ENCODE measurements around the gene RPSA. TPM values are rescaled to one million over a fixed set of nuclear protein-coding genes. Genes with fewer than 3 reads are reported as not detected.
"Not testable (repeated sequence)": the region's sequence is repeated elsewhere in the genome, so short reads cannot be mapped to it uniquely, and the experiment has no call there.

Gene RPSA
- total RNA-seq, 1 experiment from 2014 or later: 1,777 TPM

DNA sequence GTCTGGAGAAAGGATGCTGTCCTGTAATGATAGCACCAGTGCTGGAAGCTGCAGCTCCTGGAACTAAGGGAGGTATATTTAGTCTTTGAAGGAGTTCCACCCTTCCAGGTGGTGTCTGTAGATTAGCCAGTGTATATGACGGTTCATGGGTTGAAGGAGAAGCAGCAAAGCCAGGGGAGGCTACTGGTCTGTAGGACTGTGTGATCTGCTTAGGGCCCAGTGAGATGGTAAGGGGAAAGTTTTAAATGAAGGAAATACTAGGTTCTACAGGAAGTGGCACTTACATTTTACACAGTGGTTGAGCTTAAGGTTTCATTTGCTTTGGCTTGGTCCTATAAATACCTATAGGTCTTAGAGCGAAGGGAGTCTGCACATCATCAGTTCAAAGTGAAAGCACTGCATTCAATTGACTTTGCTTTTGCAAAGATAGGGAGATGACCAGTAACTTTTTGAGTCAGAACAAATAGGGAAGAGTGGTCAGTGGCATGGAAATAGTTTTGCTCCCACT is 17.7 kb upstream of the RPSA start:
- DNase-seq (ENCODE audit: low read depth): no peak

DNA sequence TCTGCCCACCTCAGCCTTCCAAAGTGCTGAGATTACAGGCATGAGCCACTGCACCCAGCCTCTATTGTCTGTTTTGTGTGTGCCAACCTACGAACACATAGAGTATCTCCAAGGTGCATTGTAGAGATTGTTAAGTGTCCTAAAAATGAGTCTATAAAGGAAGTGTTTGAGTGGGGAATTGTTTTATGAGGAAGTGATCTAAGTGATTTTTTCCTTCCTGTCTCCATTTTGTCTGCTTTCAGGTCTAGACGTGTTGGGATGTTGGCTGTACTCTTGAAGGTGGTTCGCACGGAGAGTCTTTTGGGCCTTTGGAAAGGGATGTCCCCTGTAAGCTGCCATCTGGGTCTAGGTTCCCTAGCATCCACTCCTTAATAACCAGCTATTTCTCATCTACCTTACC is 16.3 kb upstream of the RPSA start:
- no peak for DNase-seq (ENCODE audit: low read depth)

DNA sequence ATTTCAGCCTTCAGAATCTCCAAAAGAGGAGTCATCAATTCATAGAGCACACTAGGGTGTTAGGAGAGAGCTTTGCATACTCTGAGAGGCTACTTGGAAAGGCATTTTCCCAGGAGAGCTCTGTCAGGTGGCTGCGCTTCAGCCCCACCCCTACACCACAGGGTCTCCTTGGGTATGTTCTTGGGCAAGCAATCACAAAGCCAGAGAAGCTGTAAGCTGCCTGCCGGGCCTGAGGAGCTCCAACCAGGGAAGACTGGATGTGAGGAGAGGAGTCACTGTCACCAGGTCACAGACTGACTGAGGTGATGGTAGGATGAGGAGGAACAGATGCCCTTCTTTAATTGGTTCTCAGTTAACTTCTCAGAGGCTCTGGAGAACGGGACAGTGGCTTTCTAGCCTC is 9.8 kb upstream of the RPSA start:
- DNase-seq (ENCODE audit: low read depth): no peak

DNA sequence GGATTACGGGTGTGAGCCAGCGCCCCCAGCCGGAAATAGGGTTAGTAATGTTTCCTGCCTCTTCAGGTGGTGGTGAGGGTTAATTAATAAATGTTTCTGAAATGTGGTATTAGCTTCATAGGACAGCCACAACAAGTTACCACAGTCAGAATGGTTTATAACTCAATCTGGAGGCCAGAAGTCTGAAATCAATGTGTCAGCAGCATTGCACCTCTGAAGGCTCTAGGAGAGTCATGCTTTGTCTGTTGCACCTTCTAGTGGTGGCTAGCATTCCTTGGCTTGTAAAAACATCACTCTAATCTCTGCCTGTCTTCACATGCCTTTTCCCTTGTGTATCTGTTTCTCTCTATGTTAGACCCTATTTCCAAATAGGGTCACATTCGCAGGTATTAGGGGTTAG is 7.8 kb upstream of the RPSA start:
- DNase-seq (ENCODE audit: low read depth): no peak

DNA sequence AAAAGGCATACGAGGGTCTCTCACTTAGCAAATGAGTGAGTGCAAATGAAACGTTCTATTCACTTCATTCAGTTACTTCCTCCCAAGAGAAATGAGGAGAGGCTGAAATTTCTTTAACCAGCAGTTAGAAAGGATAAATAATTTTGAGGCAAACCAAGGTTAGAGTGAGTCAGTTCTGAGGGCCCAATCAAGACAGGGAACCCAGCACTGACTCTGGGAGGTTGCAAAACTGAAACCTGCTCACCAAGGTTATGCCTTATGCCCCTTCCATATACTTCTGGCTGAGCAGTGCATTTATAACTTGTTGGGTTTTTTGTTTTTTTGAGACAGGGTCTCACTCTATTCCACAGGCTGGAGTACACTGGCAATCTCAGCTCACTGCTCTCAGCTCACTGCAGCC is 4.5 kb upstream of the RPSA start:
- no peak for DNase-seq (ENCODE audit: low read depth)

DNA sequence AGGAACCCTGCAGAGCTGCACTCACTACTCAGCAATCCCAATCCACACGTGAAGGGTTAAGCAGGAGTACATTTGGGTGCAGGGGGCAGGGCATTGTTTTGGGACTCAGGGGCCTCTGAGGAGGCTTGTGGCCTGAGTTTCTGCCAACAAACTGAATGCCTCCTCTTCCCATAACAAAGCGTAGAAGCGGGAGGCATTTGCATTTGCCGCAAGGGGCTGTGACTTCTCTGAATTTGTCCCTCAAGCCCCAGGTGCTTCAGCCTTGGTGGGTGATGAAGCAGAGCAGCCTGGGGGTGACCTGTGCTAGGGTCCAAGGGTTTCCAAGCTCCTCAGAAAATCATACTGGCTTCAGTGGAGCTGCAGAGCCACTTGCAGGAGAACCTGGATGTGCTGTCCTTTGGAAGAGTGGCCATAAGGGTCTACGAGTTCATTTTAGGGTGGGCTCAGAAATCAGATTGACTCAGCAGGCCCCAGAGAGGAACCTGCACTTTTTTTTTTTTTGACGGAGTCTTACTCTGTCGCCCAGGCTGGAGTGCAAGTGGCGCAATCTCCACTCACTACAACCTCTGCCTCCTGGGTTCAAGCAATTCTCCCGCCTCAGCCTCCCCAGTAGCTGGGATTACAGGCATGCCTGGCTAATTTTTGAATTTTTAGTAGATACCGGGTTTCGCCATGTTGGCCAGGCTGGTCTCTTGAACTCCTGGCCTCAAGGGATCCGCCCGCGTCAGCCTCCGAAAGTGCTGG is 1.4 kb upstream of the RPSA start:
- no peak for DNase-seq (ENCODE audit: low read depth)

DNA sequence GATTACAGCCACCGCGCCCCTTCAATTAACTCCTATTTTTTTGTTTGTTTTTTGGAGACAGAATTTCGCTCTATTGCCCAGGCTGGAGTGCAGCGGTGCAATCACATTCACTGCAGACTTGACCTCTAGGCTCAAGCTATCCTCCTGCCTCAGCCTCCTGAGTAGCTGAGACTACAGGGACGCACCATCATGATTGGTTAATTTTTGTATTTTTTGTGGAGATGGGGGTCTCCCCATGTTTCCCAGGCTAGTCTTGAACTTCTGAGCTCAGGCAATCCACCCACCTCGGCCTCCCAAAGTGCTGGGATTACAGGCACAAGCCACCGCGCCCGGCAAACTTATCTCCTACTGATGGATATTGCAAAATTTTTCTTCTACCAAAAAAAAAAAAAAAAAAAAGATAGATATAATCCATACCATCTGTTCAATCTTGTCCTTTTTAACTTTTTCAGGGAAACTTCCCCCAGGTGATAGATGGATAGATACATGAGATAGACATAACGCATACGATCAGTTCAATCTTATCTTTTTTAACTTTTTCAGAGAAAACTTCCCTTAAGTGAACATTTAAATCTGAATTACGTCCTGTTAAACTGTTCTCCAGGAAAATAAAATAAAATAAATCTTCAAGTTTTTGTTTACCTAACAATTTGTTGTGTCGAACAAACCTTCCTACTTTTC is 693 bp upstream of the RPSA start:
- DNase-seq (ENCODE audit: low read depth): no peak

DNA sequence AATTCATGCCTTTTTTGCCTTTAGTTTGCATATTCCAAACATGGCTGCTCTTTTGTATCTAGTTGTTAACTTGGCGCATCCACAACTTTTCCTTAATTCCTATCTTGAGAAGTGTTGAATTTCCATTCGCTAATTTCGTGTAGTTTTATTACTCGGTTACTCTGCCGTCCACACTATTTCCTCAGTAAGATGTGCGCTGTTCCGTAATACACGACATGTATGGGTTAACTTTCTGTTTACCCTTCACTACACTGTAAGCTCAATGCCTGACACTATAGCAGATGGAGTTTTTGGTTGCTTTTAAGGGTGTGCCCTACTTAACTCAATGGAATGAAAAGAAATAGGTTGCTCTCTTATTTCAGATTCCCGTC is 724 bp downstream of the RPSA start:
- DNase-seq (ENCODE audit: low read depth): no peak

DNA sequence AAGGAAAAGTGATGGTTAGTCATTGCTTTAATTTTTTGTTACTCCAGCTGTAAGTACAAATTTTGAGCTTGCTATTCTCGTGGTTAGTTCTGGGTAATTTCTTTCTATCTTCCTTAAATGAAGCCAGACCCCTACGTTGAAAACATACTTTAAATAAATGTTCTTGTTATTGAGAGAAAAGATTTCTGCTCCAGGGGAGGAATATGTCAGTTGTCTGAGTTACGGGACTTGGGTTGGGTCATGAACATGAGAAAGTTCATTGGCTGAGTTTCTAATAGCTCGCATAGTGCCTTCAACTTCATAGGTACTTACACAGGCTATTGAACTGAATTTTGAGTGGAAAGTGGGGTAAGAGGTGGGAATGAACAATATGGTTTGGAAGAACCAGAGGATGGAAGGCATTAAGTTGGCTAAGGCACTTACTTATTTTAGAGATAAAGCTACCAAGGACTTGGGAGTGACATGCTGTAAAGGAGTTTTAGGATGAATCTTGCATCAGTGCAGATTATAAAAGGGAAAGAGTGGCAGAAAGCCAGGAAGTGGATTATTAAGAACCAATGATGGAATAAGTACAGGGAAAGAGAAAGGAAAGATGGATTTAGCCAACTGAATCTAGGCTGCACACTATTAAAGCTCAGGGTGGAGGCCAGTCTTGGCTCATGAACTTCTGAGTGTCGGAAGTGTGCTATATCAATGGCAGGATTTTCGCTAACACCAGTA is 1.4 kb downstream of the RPSA start:
- DNase-seq (ENCODE audit: low read depth): no peak

DNA sequence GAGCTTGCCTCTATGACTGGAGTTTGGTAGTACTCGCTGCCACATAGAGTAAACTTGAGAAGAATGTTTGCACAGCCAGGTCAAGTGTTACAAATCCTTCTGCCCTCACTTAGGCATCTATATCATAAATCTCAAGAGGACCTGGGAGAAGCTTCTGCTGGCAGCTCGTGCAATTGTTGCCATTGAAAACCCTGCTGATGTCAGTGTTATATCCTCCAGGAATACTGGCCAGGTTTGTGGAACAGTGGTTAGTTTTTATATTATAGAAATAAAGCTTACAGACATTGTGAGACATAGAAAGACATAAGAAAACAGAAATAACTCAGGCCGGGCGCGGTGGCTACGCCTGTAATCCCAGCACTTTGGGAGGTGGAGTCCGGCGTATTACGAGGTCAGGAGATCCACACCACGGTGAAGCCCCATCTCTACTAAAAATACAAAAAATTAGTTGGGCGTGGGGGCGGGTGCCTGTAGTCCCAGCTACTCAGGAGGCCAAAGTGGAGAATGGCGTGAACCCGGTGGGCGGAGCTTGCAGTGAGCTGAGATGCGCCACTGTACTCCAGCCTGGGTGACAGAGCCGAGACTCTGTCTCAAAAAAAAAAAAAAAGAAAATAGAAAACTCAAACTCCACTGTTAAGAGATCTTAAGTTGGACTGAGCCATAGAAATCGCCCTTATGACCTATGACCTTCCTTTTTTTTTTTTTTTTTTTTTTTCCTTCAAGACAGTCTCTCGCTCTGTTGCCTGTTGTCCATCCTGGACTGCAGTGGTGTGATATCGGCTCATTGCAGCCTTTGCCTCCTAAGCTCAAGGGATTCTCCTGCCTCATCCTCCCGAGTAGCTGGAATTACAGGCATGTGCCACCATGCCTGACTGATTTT is 2.2 kb downstream of the RPSA start:
- DNase-seq (ENCODE audit: low read depth): no peak

DNA sequence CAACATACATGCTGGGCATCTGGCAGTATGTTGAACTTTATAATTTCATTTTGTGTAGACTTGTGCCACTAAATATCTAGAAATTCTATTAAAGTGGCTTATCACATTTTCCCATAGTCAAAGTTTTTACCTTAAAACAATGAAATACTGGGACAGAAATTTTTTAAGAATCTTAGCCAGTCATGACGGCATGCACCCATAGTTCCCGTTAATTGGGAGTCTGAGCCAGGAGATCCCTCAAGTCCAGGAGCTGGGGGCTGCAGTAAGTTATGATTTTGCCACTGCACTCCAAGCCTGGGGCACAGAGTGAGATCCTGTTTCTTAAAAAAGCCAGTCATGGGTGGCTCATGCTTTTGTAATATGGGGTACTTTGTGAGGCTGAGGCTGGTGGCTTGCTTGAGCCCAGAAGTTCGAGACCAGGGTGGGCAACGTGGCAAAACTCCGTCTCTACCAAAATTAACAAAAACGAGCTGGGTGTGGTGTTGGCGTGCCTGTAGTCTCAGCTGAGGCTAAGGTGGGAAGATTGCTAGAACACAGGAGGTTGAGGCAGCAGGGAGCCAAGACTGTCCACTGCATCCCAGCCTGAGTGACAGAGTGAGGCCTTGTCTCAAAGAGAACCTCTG is 3.1 kb downstream of the RPSA start:
- no peak for DNase-seq (ENCODE audit: low read depth)

DNA sequence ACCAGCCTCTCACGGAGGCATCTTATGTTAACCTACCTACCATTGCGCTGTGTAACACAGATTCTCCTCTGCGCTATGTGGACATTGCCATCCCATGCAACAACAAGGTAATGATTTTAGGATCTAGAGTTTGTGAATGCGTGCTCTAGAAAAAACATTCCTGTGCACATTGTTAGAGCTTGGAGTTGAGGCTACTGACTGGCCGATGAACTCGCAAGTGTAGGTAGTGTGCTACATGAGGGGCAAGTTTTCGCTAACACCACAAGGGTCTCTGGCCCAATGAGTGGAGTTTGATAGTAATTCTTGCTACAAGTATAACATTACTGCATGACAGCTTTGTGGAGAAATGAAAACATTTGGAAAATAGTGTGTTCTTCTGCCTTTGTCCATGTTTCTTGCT is 4.4 kb downstream of the RPSA start:
- DNase-seq (ENCODE audit: low read depth): no peak

DNA sequence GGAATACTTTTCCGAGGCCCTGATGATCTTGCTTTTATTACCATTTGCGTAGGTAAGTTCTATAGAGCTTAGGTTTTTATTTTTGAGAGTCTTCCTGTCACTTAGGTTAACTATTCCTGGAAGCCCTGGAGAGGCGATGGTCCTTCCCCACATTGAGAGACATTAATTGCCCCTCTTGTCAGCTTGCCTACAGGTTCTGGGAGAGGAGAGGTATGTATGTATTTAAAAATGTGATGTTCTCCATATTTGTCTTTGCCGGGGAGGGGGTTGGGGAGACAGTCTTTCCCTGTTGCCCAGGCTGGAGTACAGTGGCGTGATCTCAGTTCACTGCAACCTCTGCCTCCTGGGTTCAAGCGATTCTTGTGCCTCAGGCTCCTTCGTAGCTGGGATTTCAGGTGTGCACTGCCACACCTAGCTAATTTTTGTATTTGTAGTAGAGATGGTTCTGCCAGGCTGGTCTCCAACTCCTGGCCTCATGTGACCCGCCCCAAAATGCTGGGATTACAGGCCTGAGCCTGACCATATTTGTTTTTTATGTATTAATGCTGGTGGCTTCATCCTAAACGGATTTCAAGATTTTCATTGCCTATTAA is 6.2 kb downstream of the RPSA start:
- DNase-seq (ENCODE audit: low read depth): no peak

DNA sequence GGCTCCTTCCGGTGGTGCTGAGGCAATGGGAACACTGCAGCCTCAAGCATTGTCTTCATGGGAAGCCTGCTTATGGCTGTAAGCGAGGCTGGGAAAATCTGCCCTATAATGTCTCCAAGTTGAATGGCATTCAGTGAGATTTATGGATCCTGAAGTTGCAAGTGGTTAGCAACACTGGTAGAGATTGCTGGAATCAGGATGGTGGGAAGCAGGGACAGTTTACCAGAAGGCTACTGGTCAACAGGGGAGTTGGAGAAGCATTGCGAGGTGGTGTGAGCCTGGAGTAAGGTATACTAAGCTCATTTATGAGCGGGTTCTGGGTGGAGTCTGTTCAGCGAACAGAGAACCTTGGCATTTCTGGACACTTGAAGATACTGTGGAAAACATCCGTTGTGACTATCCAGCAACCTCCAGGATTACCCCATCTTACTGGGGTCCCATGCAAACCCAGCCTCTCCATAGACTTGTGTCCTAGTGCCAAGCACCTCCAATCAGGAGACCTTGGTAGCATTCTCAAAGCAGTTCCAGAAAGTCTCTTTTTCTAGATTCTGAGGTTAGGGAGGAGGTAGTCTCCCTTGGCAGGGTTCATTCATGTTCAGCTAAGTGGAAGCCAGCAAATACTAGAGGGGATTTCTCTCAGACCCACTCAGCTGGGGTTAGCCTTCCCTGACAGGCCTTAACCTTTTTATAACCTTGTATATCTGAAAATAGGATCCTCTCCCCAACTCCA is 7.3 kb downstream of the RPSA start:
- no peak for DNase-seq (ENCODE audit: low read depth)

DNA sequence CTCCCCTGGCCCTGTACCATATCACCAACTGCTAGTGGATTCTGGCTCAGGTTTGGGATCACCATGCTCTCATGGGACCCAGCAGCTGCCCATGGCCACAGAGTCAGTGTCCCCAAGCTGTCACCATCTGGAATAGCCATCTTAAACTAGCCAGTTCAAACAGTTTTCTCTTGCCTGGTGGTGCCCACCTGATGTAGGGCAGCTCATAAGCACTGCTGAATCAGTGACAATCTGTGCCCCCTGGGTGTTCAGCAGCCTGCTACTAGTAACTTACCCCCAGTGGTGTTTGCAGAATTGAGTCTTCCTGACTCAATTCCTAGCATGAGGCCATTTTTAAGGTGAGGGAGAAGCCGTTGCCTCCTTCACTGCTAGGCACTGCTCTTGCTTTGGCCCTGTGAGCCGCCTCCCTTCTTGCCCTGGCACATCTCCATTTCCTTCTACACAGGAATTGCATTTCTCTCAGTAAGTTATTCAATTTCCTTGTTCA is 7.9 kb downstream of the RPSA start:
- DNase-seq (ENCODE audit: low read depth): no peak

DNA sequence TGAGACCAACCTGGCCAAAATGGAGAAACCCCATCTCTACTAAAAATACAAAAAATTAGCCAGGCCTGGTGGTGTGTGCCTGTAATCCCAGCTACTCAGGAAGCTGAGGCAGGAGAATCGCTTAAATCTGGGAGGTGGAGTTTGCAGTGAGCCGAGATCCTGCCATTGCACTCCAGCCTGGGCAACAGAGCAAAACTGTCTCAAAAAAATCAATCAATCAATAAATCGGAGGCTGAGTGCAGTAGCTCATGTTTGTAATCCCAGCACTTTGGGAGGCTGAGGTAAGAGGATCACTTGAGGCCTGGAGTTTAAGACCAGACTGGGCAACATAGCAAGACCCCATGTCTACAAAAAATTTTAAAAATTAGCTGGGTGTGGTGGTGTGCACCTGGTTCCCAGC is 8.8 kb downstream of the RPSA start:
- DNase-seq (ENCODE audit: low read depth): not testable (repeated sequence)

DNA sequence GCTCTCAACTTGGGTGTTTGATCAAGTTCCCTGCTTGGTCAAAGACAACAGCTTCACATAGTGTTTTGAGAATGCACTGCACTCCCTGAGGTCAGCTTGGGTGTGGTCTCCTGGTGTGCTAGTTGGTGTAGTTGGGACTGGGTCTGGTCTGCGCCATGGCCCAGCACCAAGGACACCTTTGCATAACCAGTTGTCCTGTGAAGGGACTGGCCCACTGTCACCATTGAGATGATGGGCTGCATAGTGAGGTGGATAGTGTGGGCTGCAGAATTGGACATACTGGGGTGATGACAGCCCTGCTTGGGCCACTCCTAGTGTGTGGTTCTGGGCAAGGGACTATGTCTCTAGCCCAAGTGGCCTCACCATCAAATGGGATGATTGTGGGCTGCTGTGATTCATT is 9.5 kb downstream of the RPSA start:
- DNase-seq (ENCODE audit: low read depth): no peak

DNA sequence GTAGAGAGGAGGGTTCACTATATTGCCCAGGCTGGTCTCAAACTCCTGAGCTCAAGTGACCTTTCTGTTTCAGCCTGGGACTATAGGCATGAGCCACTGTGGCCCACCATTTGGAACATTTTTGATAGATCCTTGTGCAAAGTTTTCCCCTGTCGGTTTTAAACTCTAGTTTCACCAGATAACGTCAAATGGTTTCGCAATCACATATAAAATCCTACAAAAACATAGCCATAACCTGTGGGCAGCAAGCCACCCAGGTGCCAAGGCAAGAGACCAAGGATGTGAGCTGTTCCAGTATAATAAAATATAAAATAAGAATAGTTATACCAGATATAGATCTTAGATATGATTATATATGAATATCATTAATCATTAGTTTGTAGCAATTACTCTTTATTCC is 10.5 kb downstream of the RPSA start:
- DNase-seq (ENCODE audit: low read depth): not testable (repeated sequence)

DNA sequence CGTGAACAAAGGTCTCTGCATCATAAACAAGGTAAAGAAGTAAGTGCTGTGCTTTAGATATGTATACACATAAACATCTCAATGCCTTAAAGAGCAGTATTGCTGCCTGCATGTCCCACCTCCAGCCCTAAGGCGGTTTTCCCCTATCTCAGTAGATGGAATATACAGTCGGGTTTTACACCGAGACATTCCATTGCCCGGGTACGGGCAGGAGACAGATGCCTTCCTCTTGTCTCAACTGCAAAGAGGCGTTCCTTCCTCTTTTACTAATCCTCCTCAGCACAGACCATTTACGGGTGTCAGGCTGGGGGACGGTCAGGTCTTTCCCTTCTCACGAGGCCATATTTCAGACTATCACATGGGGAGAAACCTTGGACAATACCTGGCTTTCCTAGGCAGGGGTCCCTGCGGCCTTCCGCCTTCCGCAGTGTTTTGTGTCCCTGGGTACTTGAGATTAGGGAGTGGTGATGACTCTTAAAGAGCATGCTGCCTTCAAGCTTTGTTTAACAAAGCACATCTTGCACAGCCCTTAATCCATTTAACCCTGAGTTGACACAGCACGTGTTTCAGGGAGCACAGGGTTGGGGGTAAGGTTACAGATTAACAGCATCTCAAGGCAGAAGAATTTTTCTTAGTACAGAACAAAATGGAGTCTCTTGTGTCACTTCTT is 12.2 kb downstream of the RPSA start:
- not testable (repeated sequence) for DNase-seq (ENCODE audit: low read depth)
